Upper lobe of left lung (tissue), 6 donors: ENCODE results near the gene GPC4. TPM values are rescaled to one million over a fixed set of nuclear protein-coding genes. Genes with fewer than 3 reads are reported as not detected.

Experiments
- ATAC-seq, 2 donors: fragments of 200-7000 bp; cut with Tn5 transposase; one replicate each; pipeline ENCODE4 v1.9.1; 2022; ENCODE audit warnings: mild to moderate bottlenecking in 2 of 2, moderate library complexity in 2 of 2; ENCODE audit not compliant: low FRiP score in 2 of 2
- DNase-seq, 2 donors: peaks; one replicate each; pipeline ENCODE4 v3.0.0-alpha.2; 2019 to 2020
- H3K27ac ChIP-seq, 4 donors: fragments of 200-600 bp; sonication (generic); one replicate each; pipeline ENCODE4 v1.5.1; 2016 to 2019
- H3K27me3 ChIP-seq, 4 donors: fragments of 200-600 bp; sonication (generic); one replicate each; pipeline ENCODE4 v1.5.1; 2017 to 2019
- H3K36me3 ChIP-seq, 4 donors: fragments of 200-600 bp; sonication (generic); one replicate each; pipeline ENCODE4 v1.5.1; 2016 to 2019
- H3K4me1 ChIP-seq, 4 donors: fragments of 200-600 bp; sonication (generic); one replicate each; pipeline ENCODE4 v1.5.1; 2018 to 2019
- H3K4me3 ChIP-seq, 4 donors: fragments of 200-600 bp; sonication (generic); one replicate each; pipeline ENCODE4 v1.5.1; 2017 to 2019; ENCODE audit warnings: mild to moderate bottlenecking in 2 of 4, moderate library complexity in 1 of 4
- H3K9me3 ChIP-seq, 4 donors: fragments of 200-600 bp; sonication (generic); one replicate each; pipeline ENCODE4 v1.5.1; 2018 to 2019
- EP300 ChIP-seq, 4 donors: sonication (generic); formaldehyde crosslinking; IDR thresholded peaks; one replicate each; pipeline ENCODE4 v1.5.1; 2017; ENCODE audit warnings: antibody characterized with exemption in 4 of 4, control low read depth in 2 of 4
- POLR2A ChIP-seq, 4 donors: fragments of 450-650 bp; IDR thresholded peaks; one replicate each; pipeline ENCODE4 v1.5.1; 2016 to 2017; ENCODE audit warnings: antibody characterized with exemption in 4 of 4, mild to moderate bottlenecking in 2 of 4
- POLR2AphosphoS5 ChIP-seq, 2 donors: sonication (generic); formaldehyde crosslinking; IDR thresholded peaks; one replicate each; pipeline ENCODE4 v1.5.1; 2017; ENCODE audit warnings: antibody characterized with exemption in 2 of 2
- WGBS, 2 donors: methylation state at CpG; one replicate each; pipeline ENCODE4 v1.1.5; 2017 to 2018; 5-methylcytosine and 5-hydroxymethylcytosine counted together
- total RNA-seq, 6 donors: library from RNA; depleted of rRNA in 4 of 6; stranded (reverse); fragments of >200 nt in 4 of 6; gene quantifications; one replicate each; pipeline versions ENCODE4 v1.1.0 to v1.2.1, GENCODE V29; 2016 to 2021
- TF ChIP-seq, protein P1 (sequence below), 6 experiments: fragments of 450-650 bp in 4 of 6; fragments of 200-600 bp in 2 of 6; sonication (generic) in 2 of 6; IDR thresholded peaks; one replicate each; pipeline ENCODE4 v1.5.1; 2016 to 2019; ENCODE audit warnings: antibody characterized with exemption in 6 of 6
- donor health status: DM: no; HTN: no; CAD: no; lungs with moderate emphysema.
- donor health status: DM: no; HTN: yes; CAD: no; lungs with severe emphysema.

The GPC4 gene
- total RNA-seq, 6 donors from 2014 or later: 18.5 to 59.2 (median 32.6) TPM

- TF ChIP-seq, protein P1, sequence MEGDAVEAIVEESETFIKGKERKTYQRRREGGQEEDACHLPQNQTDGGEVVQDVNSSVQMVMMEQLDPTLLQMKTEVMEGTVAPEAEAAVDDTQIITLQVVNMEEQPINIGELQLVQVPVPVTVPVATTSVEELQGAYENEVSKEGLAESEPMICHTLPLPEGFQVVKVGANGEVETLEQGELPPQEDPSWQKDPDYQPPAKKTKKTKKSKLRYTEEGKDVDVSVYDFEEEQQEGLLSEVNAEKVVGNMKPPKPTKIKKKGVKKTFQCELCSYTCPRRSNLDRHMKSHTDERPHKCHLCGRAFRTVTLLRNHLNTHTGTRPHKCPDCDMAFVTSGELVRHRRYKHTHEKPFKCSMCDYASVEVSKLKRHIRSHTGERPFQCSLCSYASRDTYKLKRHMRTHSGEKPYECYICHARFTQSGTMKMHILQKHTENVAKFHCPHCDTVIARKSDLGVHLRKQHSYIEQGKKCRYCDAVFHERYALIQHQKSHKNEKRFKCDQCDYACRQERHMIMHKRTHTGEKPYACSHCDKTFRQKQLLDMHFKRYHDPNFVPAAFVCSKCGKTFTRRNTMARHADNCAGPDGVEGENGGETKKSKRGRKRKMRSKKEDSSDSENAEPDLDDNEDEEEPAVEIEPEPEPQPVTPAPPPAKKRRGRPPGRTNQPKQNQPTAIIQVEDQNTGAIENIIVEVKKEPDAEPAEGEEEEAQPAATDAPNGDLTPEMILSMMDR (IDR thresholded peaks at IDR 0.05): no peak
- no peak for TF ChIP-seq EP300 (IDR thresholded peaks at IDR 0.05)
- TF ChIP-seq POLR2A (IDR thresholded peaks at IDR 0.05): no peak
- no peak for TF ChIP-seq POLR2AphosphoS5 (IDR thresholded peaks at IDR 0.05)
- no peaks in the 10 kb centered on the region for H3K27me3 ChIP-seq
- no peak for DNase-seq
- WGBS, 2 donors: 61 to 96% methylated on average over 5 to 11 of the region's 11 CpGs
- no peak for ATAC-seq
- no peaks in the 10 kb centered on the region for H3K9me3 ChIP-seq
- H3K27ac ChIP-seq: no peak overlapping the region
- no peaks in the 10 kb centered on the region for H3K36me3 ChIP-seq
- H3K4me1 ChIP-seq: peaks cover 0 to 3% (median 0%) of the 10 kb centered on the region in 4 donors
- no peak overlapping the region for H3K4me3 ChIP-seq
Measured at GRCh38 chrX:133440081-133440796, 24.9 kb upstream of the GPC4 start.

- Histone ChIP-seq H3K4me1 (no peaks in the 10 kb centered on the region), H3K9me3 (no peaks in the 10 kb centered on the region), H3K27ac (no peak overlapping the region), H3K36me3 (no peaks in the 10 kb centered on the region), H3K27me3 (no peaks in the 10 kb centered on the region), H3K4me3 (no peak overlapping the region)
- no peak for ATAC-seq
- no peak for TF ChIP-seq EP300 (IDR thresholded peaks at IDR 0.05)
- no peak for TF ChIP-seq POLR2AphosphoS5 (IDR thresholded peaks at IDR 0.05)
- no peak for TF ChIP-seq POLR2A (IDR thresholded peaks at IDR 0.05)
- TF ChIP-seq, protein P1 (IDR thresholded peaks at IDR 0.05): no peak
- WGBS, 2 donors: 58 to 77% methylated on average over 2 of the region's 2 CpGs
- no peak for DNase-seq
Measured at GRCh38 chrX:133437766-133438165, 22.5 kb upstream of the GPC4 start.

DNA sequence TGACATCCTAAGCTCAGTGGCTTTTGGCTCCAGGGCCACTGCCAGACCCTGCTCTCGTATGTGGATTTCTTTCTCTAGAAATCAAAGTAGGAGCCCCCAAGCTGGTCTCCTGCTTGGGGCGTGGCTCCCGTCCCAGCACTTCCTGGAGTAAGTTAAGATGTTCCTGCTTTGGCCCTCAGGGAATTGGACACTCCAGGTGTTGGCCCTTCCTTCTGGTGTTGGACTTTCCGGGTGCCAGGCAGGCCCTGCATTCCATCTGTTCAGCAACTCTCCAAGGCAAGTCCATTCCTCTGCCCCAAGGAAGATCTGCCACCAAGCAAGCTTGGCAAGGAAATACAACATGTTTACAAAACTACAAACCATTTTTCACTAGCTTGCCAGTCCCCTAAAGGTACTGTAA lies 22.1 kb upstream of the GPC4 start:
- Histone ChIP-seq H3K4me1 (no peaks in the 10 kb centered on the region), H3K27me3 (no peaks in the 10 kb centered on the region), H3K9me3 (no peaks in the 10 kb centered on the region), H3K36me3 (no peaks in the 10 kb centered on the region), H3K4me3 (no peak overlapping the region), H3K27ac (no peak overlapping the region)
- DNase-seq (no peak), ATAC-seq (no peak)
- no peak for TF ChIP-seq EP300 (IDR thresholded peaks at IDR 0.05)
- no peak for TF ChIP-seq POLR2A (IDR thresholded peaks at IDR 0.05)
- TF ChIP-seq POLR2AphosphoS5 (IDR thresholded peaks at IDR 0.05): no peak
- TF ChIP-seq, protein P1 (IDR thresholded peaks at IDR 0.05): no peak
- WGBS, 2 donors: 52 to 76% methylated on average over 4 of the region's 4 CpGs

GRCh38 chrX:133435544-133436124 lies 20.3 kb upstream of the GPC4 start:
- ATAC-seq (peak in 1 of 2 donors; percentile 35), DNase-seq (peak in 1 of 2 donors; percentile 37)
- no peak overlapping the region for H3K27ac ChIP-seq
- no peaks in the 10 kb centered on the region for H3K27me3 ChIP-seq
- TF ChIP-seq POLR2AphosphoS5 (IDR thresholded peaks at IDR 0.05) (no peak), POLR2A (IDR thresholded peaks at IDR 0.05) (no peak), EP300 (IDR thresholded peaks at IDR 0.05) (no peak)
- TF ChIP-seq, protein P1 (IDR thresholded peaks at IDR 0.05): no peak
- H3K4me1 ChIP-seq: no peaks in the 10 kb centered on the region
- WGBS, 2 donors: 55 to 94% methylated on average over 5 to 6 of the region's 6 CpGs
- H3K9me3 ChIP-seq: no peaks in the 10 kb centered on the region
- H3K36me3 ChIP-seq: no peaks in the 10 kb centered on the region
- H3K4me3 ChIP-seq: no peak overlapping the region
